Rectal smooth muscle tissue (tissue), 1 donor: ENCODE measurements around the gene ACTMAP.
"Not testable (repeated sequence)": the region's sequence is repeated elsewhere in the genome, so short reads cannot be mapped to it uniquely, and the experiment has no call there.

Experiments
- H3K27ac ChIP-seq: one replicate; pipeline ENCODE4 v1.7.0; 2013; ENCODE audit warnings: low read depth, low read length, inconsistent platforms
- H3K27me3 ChIP-seq: one replicate; pipeline ENCODE4 v1.7.0; 2013; ENCODE audit warnings: low read length; ENCODE audit not compliant: control insufficient read depth, insufficient read depth
- H3K36me3 ChIP-seq: one replicate; pipeline ENCODE4 v1.7.0; 2013; ENCODE audit warnings: low read length; ENCODE audit not compliant: control insufficient read depth, insufficient read depth
- H3K4me1 ChIP-seq: one replicate; pipeline ENCODE4 v1.7.0; 2013; ENCODE audit warnings: low read length; ENCODE audit not compliant: control insufficient read depth, insufficient read depth
- H3K4me3 ChIP-seq: one replicate; pipeline ENCODE4 v1.7.0; 2013; ENCODE audit warnings: low read length
- H3K9ac ChIP-seq: one replicate; pipeline ENCODE4 v1.7.0; 2013; ENCODE audit warnings: low read length

Gene ACTMAP

GRCh38 chr19:40750058-40750873, at the start of gene ACTMAP:
ACTMAP (minus strand) TSS chr19:40750477; CDS start chr19:40749803, 674 bp downstream.
- no peaks in the 10 kb centered on the region for H3K27me3 ChIP-seq
- H3K4me1 ChIP-seq: peaks cover 12% of the 10 kb centered on the region
- peak within 1 kb of the TSS; percentile 84 for H3K9ac ChIP-seq
- H3K27ac ChIP-seq: peak within 1 kb of the TSS; percentile 97
- H3K4me3 ChIP-seq: peak within 1 kb of the TSS; percentile 94
- H3K36me3 ChIP-seq: no peaks in the 10 kb centered on the region

- peak overlapping the region; percentile 84 for H3K4me3 ChIP-seq
- H3K27me3 ChIP-seq: no peaks in the 10 kb centered on the region
- H3K27ac ChIP-seq: peak overlapping the region; percentile 88
- H3K36me3 ChIP-seq: peaks cover 11% of the 10 kb centered on the region
- peaks cover 42% of the 10 kb centered on the region for H3K4me1 ChIP-seq
- peak overlapping the region; percentile 78 for H3K9ac ChIP-seq
Measured at GRCh38 chr19:40799558-40800338, 49.5 kb upstream of the ACTMAP start.

GRCh38 chr19:40798683-40799557, 48.6 kb upstream of the ACTMAP start, which contains the start of gene EGLN2:
EGLN2 (plus strand) TSS chr19:40799191; CDS start chr19:40800573, 1,382 bp downstream.
- Histone ChIP-seq H3K4me1 (peaks cover 34% of the 10 kb centered on the region), H3K27me3 (no peaks in the 10 kb centered on the region), H3K27ac (peak within 1 kb of the TSS; percentile 95), H3K4me3 (peak within 1 kb of the TSS; percentile 84), H3K9ac (peak within 1 kb of the TSS; percentile 78), H3K36me3 (peaks cover 11% of the 10 kb centered on the region)

GRCh38 chr19:40797963-40798682, 47.8 kb upstream of the ACTMAP start:
- H3K9ac ChIP-seq: peak overlapping the region; percentile 38

GRCh38 chr19:40797166-40797962, 47.1 kb upstream of the ACTMAP start:
- Histone ChIP-seq H3K36me3 (peaks cover 11% of the 10 kb centered on the region), H3K27ac (peak overlapping the region; percentile 95), H3K27me3 (no peaks in the 10 kb centered on the region), H3K4me3 (peak overlapping the region; percentile 71), H3K4me1 (peaks cover 21% of the 10 kb centered on the region), H3K9ac (no peak overlapping the region)

More at GRCh38 chr19:40797963-40798682, 47.8 kb upstream of the ACTMAP start:
- Histone ChIP-seq H3K4me3 (peak overlapping the region; percentile 71), H3K27me3 (no peaks in the 10 kb centered on the region), H3K36me3 (peaks cover 11% of the 10 kb centered on the region), H3K27ac (peak overlapping the region; percentile 95), H3K4me1 (peaks cover 28% of the 10 kb centered on the region)

GRCh38 chr19:40791996-40792395, 41.7 kb upstream of the ACTMAP start:
- Histone ChIP-seq H3K9ac (no peak overlapping the region), H3K4me3 (no peak overlapping the region), H3K4me1 (no peaks in the 10 kb centered on the region), H3K36me3 (no peaks in the 10 kb centered on the region), H3K27me3 (no peaks in the 10 kb centered on the region), H3K27ac (no peak overlapping the region)

GRCh38 chr19:40791349-40791748, 41.1 kb upstream of the ACTMAP start:
- no peak overlapping the region for H3K27ac ChIP-seq
- no peaks in the 10 kb centered on the region for H3K27me3 ChIP-seq
- H3K4me3 ChIP-seq: no peak overlapping the region
- H3K4me1 ChIP-seq: no peaks in the 10 kb centered on the region
- H3K36me3 ChIP-seq: no peaks in the 10 kb centered on the region
- no peak overlapping the region for H3K9ac ChIP-seq

GRCh38 chr19:40786060-40787037, 36.1 kb upstream of the ACTMAP start:
- no peaks in the 10 kb centered on the region for H3K27me3 ChIP-seq
- H3K27ac ChIP-seq: no peak overlapping the region
- no peak overlapping the region for H3K4me3 ChIP-seq
- H3K9ac ChIP-seq: no peak overlapping the region
- H3K36me3 ChIP-seq: peaks cover 3% of the 10 kb centered on the region
- H3K4me1 ChIP-seq: no peaks in the 10 kb centered on the region

- Histone ChIP-seq H3K27ac (no peak overlapping the region), H3K36me3 (peaks cover 4% of the 10 kb centered on the region), H3K4me1 (no peaks in the 10 kb centered on the region), H3K9ac (no peak overlapping the region), H3K27me3 (no peaks in the 10 kb centered on the region), H3K4me3 (no peak overlapping the region)
Measured at GRCh38 chr19:40785526-40785925, 35.2 kb upstream of the ACTMAP start.

- not testable (repeated sequence) for H3K4me3 ChIP-seq
Measured at GRCh38 chr19:40784146-40784545, 33.9 kb upstream of the ACTMAP start.

More at GRCh38 chr19:40784146-40784545, 33.9 kb upstream of the ACTMAP start:
- H3K36me3 ChIP-seq, H3K27ac ChIP-seq, H3K9ac ChIP-seq, H3K27me3 ChIP-seq, H3K4me1 ChIP-seq: not testable (repeated sequence)
